ENCODE data around the gene DCP1A.

- no peak for TF ChIP-seq CTCF (IDR thresholded peaks at IDR 0.05)
- TF ChIP-seq POLR2A (IDR thresholded peaks at IDR 0.05): no peak
Measured at GRCh38 chr3:53260286-53260785, 87.0 kb downstream of the DCP1A start.

All from thyroid gland (tissue), 4 donors.